ENCODE results near the gene KIF5A. TPM values are rescaled to one million over a fixed set of nuclear protein-coding genes. Genes with fewer than 3 reads are reported as not detected.

The KIF5A gene
- total RNA-seq, 1 donor = 0.72 TPM

GRCh38 chr12:57632958-57633840 is 83.4 kb downstream of the KIF5A start, which contains the start of gene B4GALNT1:
Gene B4GALNT1 (minus strand): TSS chr12:57633201. CDS start chr12:57632132, 1,069 bp downstream.
- peak; percentile 91 for TF ChIP-seq CTCF (IDR thresholded peaks at IDR 0.05; ENCODE audit: insufficient read depth, low read length)
- peak within 1 kb of the TSS; percentile 69 for H3K4me3 ChIP-seq (ENCODE audit: low read depth, low read length)
- DNase-seq (ENCODE audit: low read depth) = peak; percentile 48

Small RNAs within 50 kb of the gene (small RNA-seq; reads per million reads assigned to genes)
- 0.45 reads per million for gene MIR616

Other genes starting within 250 kb of the KIF5A start
- gene R3HDM2, start 119.0 kb upstream of the KIF5A start, total RNA-seq (ENCODE audit: low replicate concordance) = 16.7 and 22.3 TPM in 2 replicates
- gene INHBC, start 115.3 kb upstream of the KIF5A start, total RNA-seq (ENCODE audit: low replicate concordance) = not detected in 2 replicates
- gene INHBE, start 94.7 kb upstream of the KIF5A start, total RNA-seq (ENCODE audit: low replicate concordance) = 0.16 and 0.99 TPM in 2 replicates
- 1.1 TPM in 1 of 2 replicates, not detected in the other for gene GLI1, start 90.3 kb upstream of the KIF5A start, total RNA-seq (ENCODE audit: low replicate concordance)
- 0.18 TPM in 1 of 2 replicates, not detected in the other for gene ARHGAP9, start 70.2 kb upstream of the KIF5A start, total RNA-seq (ENCODE audit: low replicate concordance)
- gene MARS1, start 62.0 kb upstream of the KIF5A start, total RNA-seq (ENCODE audit: low replicate concordance) = 185 and 272 TPM in 2 replicates
- gene DDIT3, start 29.5 kb upstream of the KIF5A start, total RNA-seq (ENCODE audit: low replicate concordance) = 37.7 and 60.3 TPM in 2 replicates
- 4.2 and 7.6 TPM in 2 replicates for gene MBD6, start 27.2 kb upstream of the KIF5A start, total RNA-seq (ENCODE audit: low replicate concordance)
- gene DCTN2, start 2.9 kb upstream of the KIF5A start, total RNA-seq (ENCODE audit: low replicate concordance) = 106 and 140 TPM in 2 replicates
- 12.4 and 19.4 TPM in 2 replicates for gene PIP4K2C, start 41.1 kb downstream of the KIF5A start, total RNA-seq (ENCODE audit: low replicate concordance)
- gene DTX3, start 54.8 kb downstream of the KIF5A start, total RNA-seq (ENCODE audit: low replicate concordance) = 10.5 and 16.9 TPM in 2 replicates
- 18.3 and 64.5 TPM in 2 replicates for gene ARHGEF25, start 61.4 kb downstream of the KIF5A start, total RNA-seq (ENCODE audit: low replicate concordance)
- 1.7 and 6.9 TPM in 2 replicates for gene B4GALNT1, start 83.2 kb downstream of the KIF5A start, total RNA-seq (ENCODE audit: low replicate concordance)
- 229 and 425 TPM in 2 replicates for gene OS9, start 144.1 kb downstream of the KIF5A start, total RNA-seq (ENCODE audit: low replicate concordance)
- 0.25 and 0.27 TPM in 2 replicates for gene AGAP2, start 188.7 kb downstream of the KIF5A start, total RNA-seq (ENCODE audit: low replicate concordance)
- gene TSPAN31, start 195.0 kb downstream of the KIF5A start, total RNA-seq (ENCODE audit: low replicate concordance) = 17.3 and 43.9 TPM in 2 replicates
- gene CDK4, start 202.3 kb downstream of the KIF5A start, total RNA-seq (ENCODE audit: low replicate concordance) = 208 and 588 TPM in 2 replicates
- gene MARCHF9, start 205.1 kb downstream of the KIF5A start, total RNA-seq (ENCODE audit: low replicate concordance) = 0.57 and 2.1 TPM in 2 replicates
- 0.45 TPM in 1 of 2 replicates, not detected in the other for gene CYP27B1, start 217.0 kb downstream of the KIF5A start, total RNA-seq (ENCODE audit: low replicate concordance)
- 9.7 and 10.5 TPM in 2 replicates for gene METTL1, start 222.1 kb downstream of the KIF5A start, total RNA-seq (ENCODE audit: low replicate concordance)
- gene EEF1AKMT3, start 222.6 kb downstream of the KIF5A start, total RNA-seq (ENCODE audit: low replicate concordance) = 3.9 and 6.6 TPM in 2 replicates
- gene TSFM, start 232.7 kb downstream of the KIF5A start, total RNA-seq (ENCODE audit: low replicate concordance) = 16.2 and 19.9 TPM in 2 replicates

Data from fibroblast of the aortic adventitia (primary cell).